SK-N-SH (cell line): ENCODE measurements around the gene KRT80. TPM values are rescaled to one million over a fixed set of nuclear protein-coding genes. Genes with fewer than 3 reads are reported as not detected.

Experiments used
- CTCF ChIA-PET: fragments of 300-600, 350-600 bp; formaldehyde crosslinking; extraction: SDS; loops from one replicate; lab custom pipeline; 2021; lab: Yijun Ruan, JAX
- POLR2A ChIA-PET: fragments of 350-600 bp; sonication (Branson Sonifier 250); formaldehyde crosslinking; extraction: SDS; loops from one replicate; lab custom pipeline; 2020; ENCODE audit warnings: antibody characterized with exemption, inconsistent platforms; lab: Yijun Ruan, JAX
- DNase-seq: peaks from one replicate; pipeline ENCODE4 v3.0.0; 2012
- H2AFZ ChIP-seq: fragments of 200-600 bp; sonication (generic); 2 replicates; pipeline ENCODE4 v1.8.1; 2016; ENCODE audit warnings: antibody characterized with exemption, mild to moderate bottlenecking, low read depth
- H3F3A ChIP-seq: fragments of 200-600 bp; sonication (generic); replicated peaks from 2 replicates; pipeline ENCODE3; 2016; ENCODE audit warnings: antibody characterized with exemption, mild to moderate bottlenecking; ENCODE audit not compliant: insufficient read depth
- H3K27ac ChIP-seq, 2 experiments: fragments of 200-500 bp in 1 of 2; fragments of 200-600 bp in 1 of 2; sonication (Bioruptor generic) in 1 of 2; sonication (generic), shearing (Covaris generic) in 1 of 2; 2 replicates each; pipeline versions ENCODE4 v1.5.1 to v1.6.1; 2014 to 2016; ENCODE audit warnings: low read depth in 2 of 2, inconsistent platforms in 1 of 2, low read length in 1 of 2, mild to moderate bottlenecking in 1 of 2, mixed read lengths in 1 of 2
- H3K27me3 ChIP-seq: fragments of 200-600 bp; sonication (generic), shearing (Covaris generic); 2 replicates; pipeline ENCODE4 v1.6.1; 2016; ENCODE audit warnings: mixed run types; ENCODE audit not compliant: insufficient read depth
- H3K36me3 ChIP-seq, 2 experiments: fragments of 200-500 bp in 1 of 2; fragments of 200-600 bp in 1 of 2; sonication (Bioruptor generic) in 1 of 2; sonication (generic) in 1 of 2; replicated peaks in 1 of 2; 2 replicates each; pipeline versions ENCODE3 to v1.5.1; 2014 to 2016; ENCODE audit warnings: low read length in 1 of 2, mild to moderate bottlenecking in 1 of 2; ENCODE audit not compliant: insufficient read depth in 2 of 2, control insufficient read depth in 1 of 2
- H3K4me1 ChIP-seq, 2 experiments: fragments of 200-500 bp in 1 of 2; fragments of 200-600 bp in 1 of 2; sonication (Bioruptor generic) in 1 of 2; sonication (generic), shearing (Covaris generic) in 1 of 2; 2 replicates each; pipeline versions ENCODE4 v1.5.1 to v1.6.1; 2014 to 2016; ENCODE audit warnings: low read depth in 1 of 2, low read length in 1 of 2, mixed run types in 1 of 2; ENCODE audit not compliant: insufficient read depth in 2 of 2, control insufficient read depth in 1 of 2
- H3K4me2 ChIP-seq: fragments of 200-600 bp; sonication (generic), shearing (Covaris generic); 2 replicates; pipeline ENCODE4 v1.6.1; 2017; ENCODE audit warnings: mixed run types
- H3K4me3 ChIP-seq, 2 experiments: fragments of 200-500 bp in 1 of 2; fragments of 200-600 bp in 1 of 2; sonication (Bioruptor generic) in 1 of 2; sonication (generic), shearing (Covaris generic) in 1 of 2; 2 replicates each; pipeline versions ENCODE4 v1.5.1 to v1.8.1; 2014 to 2016; ENCODE audit warnings: low read depth in 2 of 2, inconsistent platforms in 1 of 2, low read length in 1 of 2, mild to moderate bottlenecking in 1 of 2, mixed read lengths in 1 of 2, moderate library complexity in 1 of 2
- H3K79me2 ChIP-seq: fragments of 200-600 bp; sonication (generic); 2 replicates; pipeline ENCODE4 v1.8.1; 2017; ENCODE audit warnings: mild to moderate bottlenecking; ENCODE audit not compliant: insufficient read depth
- H3K9ac ChIP-seq: fragments of 200-600 bp; sonication (generic); 2 replicates; pipeline ENCODE4 v1.6.1; 2017; ENCODE audit warnings: mixed run types
- H3K9me2 ChIP-seq: fragments of 200-600 bp; sonication (generic); 2 replicates; pipeline ENCODE4 v1.6.1; 2017; ENCODE audit warnings: mixed run types
- H3K9me3 ChIP-seq: fragments of 200-600 bp; sonication (generic); 2 replicates; pipeline ENCODE4 v1.6.1; 2017; ENCODE audit warnings: mixed run types, mild to moderate bottlenecking, moderate library complexity
- H4K20me1 ChIP-seq: fragments of 200-600 bp; sonication (generic); 2 replicates; pipeline ENCODE4 v1.6.1; 2017; ENCODE audit warnings: mild to moderate bottlenecking, mixed run types; ENCODE audit not compliant: insufficient read depth
- CHD2 ChIP-seq: fragments of 150-350 bp; IDR thresholded peaks from 2 replicates; pipeline ENCODE4 v1.6.1; 2018; ENCODE audit warnings: low read length; ENCODE audit not compliant: partially characterized antibody
- EP300 ChIP-seq, 2 experiments: IDR thresholded peaks; 2 replicates each; pipeline versions ENCODE4 v1.4.0 to v1.6.1; 2012; ENCODE audit warnings: borderline replicate concordance in 1 of 2, low read depth in 1 of 2, low read length in 1 of 2
- EZH2phosphoT487 ChIP-seq: fragments of 200-600 bp; sonication (generic); IDR thresholded peaks from 2 replicates; pipeline ENCODE4 v1.6.1; 2017; ENCODE audit warnings: low read depth, mixed run types, mild to moderate bottlenecking, antibody characterized with exemption, moderate library complexity, borderline replicate concordance
- FOXJ3 ChIP-seq: sonication (generic); formaldehyde crosslinking; IDR thresholded peaks from 2 replicates; pipeline ENCODE4 v1.5.1; 2020; ENCODE audit warnings: mild to moderate bottlenecking, missing genetic modification reagents
- FOXM1 ChIP-seq: IDR thresholded peaks from 2 replicates; pipeline ENCODE4 v1.4.0; 2012; ENCODE audit warnings: low read depth, mild to moderate bottlenecking
- IRF3 ChIP-seq: fragments of 150-350 bp; IDR thresholded peaks from 2 replicates; pipeline ENCODE4 v1.6.1; 2016; ENCODE audit warnings: mild to moderate bottlenecking, low read depth, low read length
- JUND ChIP-seq: IDR thresholded peaks from 2 replicates; pipeline ENCODE4 v1.4.0; 2012
- NFIC ChIP-seq: IDR thresholded peaks from 2 replicates; pipeline ENCODE4 v1.4.0; 2012; ENCODE audit warnings: borderline replicate concordance
- NRF1 ChIP-seq: IDR thresholded peaks from 2 replicates; pipeline ENCODE4 v1.6.1; 2012; ENCODE audit warnings: low read depth, mild to moderate bottlenecking, low read length
- POLR2AphosphoS5 ChIP-seq: IDR thresholded peaks from 2 replicates; pipeline ENCODE4 v1.6.1; 2012; ENCODE audit warnings: low read depth, low read length
- RCOR1 ChIP-seq: fragments of 150-350 bp; IDR thresholded peaks from 2 replicates; pipeline ENCODE4 v1.6.1; 2017; ENCODE audit warnings: antibody characterized with exemption, low read length
- RFX5 ChIP-seq: IDR thresholded peaks from 2 replicates; pipeline ENCODE4 v1.6.1; 2012; ENCODE audit warnings: mild to moderate bottlenecking, improper control_type of control experiment, low read length
- SMC3 ChIP-seq: IDR thresholded peaks from 2 replicates; pipeline ENCODE4 v1.6.1; 2012; ENCODE audit warnings: low read depth, low read length, improper control_type of control experiment
- TAF1 ChIP-seq: IDR thresholded peaks from 2 replicates; pipeline ENCODE4 v1.6.1; 2012; ENCODE audit warnings: low read depth, mild to moderate bottlenecking, low read length, moderate library complexity, borderline replicate concordance
- TCF12 ChIP-seq: IDR thresholded peaks from 2 replicates; pipeline ENCODE4 v1.4.0; 2012
- TEAD4 ChIP-seq: IDR thresholded peaks from 2 replicates; pipeline ENCODE4 v1.4.0; 2012; ENCODE audit warnings: mild to moderate bottlenecking, borderline replicate concordance; ENCODE audit not compliant: insufficient read depth
- USF1 ChIP-seq: IDR thresholded peaks from 2 replicates; pipeline ENCODE4 v1.4.0; 2012; ENCODE audit warnings: low read depth, borderline replicate concordance
- USF2 ChIP-seq: fragments of 150-350 bp; IDR thresholded peaks from 2 replicates; pipeline ENCODE4 v1.6.1; 2017; ENCODE audit warnings: antibody characterized with exemption, low read length, low read depth, borderline replicate concordance
- YY1 ChIP-seq: IDR thresholded peaks from 2 replicates; pipeline ENCODE4 v1.4.0; 2012; ENCODE audit warnings: low read depth, mild to moderate bottlenecking
- ZBTB33 ChIP-seq: IDR thresholded peaks from 2 replicates; pipeline ENCODE4 v1.4.0; 2012; ENCODE audit warnings: low read depth, borderline replicate concordance
- WGBS: methylation state at CpG from one replicate; pipeline ENCODE4 v1.1.6; 2017; ENCODE audit warnings: low lambda C conversion rate; 5-methylcytosine and 5-hydroxymethylcytosine counted together
- polyA plus RNA-seq, 3 experiments: library from polyadenylated mRNA; depleted of rRNA; stranded (reverse); fragments of >200 nt; gene quantifications; 2 replicates each; pipeline ENCODE4 v1.2.3, GENCODE V29; 2012

The KRT80 gene
- polyA plus RNA-seq, 1 of the 3 experiments (the other 2 are of a cell fraction), result 14.9 TPM

- H3K27ac ChIP-seq, result no peak overlapping the region
These were observed 18.5 kb upstream of the KRT80 start for GRCh38 chr12:52210186-52210924.

GRCh38 chr12:52209321-52209720 is 17.5 kb upstream of the KRT80 start:
- H3K27ac ChIP-seq, result no peak overlapping the region; a peak in 1 of 4 replicates
- DNase-seq, result no peak
- no peaks in the 10 kb centered on the region for H3K9me2 ChIP-seq
- H3K36me3 ChIP-seq, result no peaks in the 10 kb centered on the region
- no peaks in the 10 kb centered on the region for H4K20me1 ChIP-seq
- no peak overlapping the region for H3K4me2 ChIP-seq
- no peaks in the 10 kb centered on the region for H3K79me2 ChIP-seq
- no peak overlapping the region for H3K9ac ChIP-seq
- WGBS, result 84% methylated on average over 8 of the region's 8 CpGs
- no peaks in the 10 kb centered on the region for H3K27me3 ChIP-seq
- ChIA-PET POLR2A (no interaction called here), CTCF (interaction anchor here (1.2 to 5.9 kb wide), 3 partner anchors 58 to 670 kb away, joined by 3 to 19 read pairs (median 12); no protein-coding TSS in a partner anchor)
- no peak overlapping the region for H3K4me3 ChIP-seq
- no peak overlapping the region for H2AFZ ChIP-seq
- no peaks in the 10 kb centered on the region for H3K9me3 ChIP-seq
- H3F3A ChIP-seq, result peaks cover 12% of the 10 kb centered on the region
- peaks cover 11 to 66% of the 10 kb centered on the region in 2 experiments; a peak in 3 of 4 replicates for H3K4me1 ChIP-seq
- TF ChIP-seq USF2 (no peak), FOXM1 (no peak), TCF12 (no peak), TEAD4 (no peak), FOXJ3 (no peak), IRF3 (no peak), TAF1 (no peak), USF1 (no peak), RFX5 (no peak), ZBTB33 (no peak), JUND (no peak)

More at GRCh38 chr12:52210186-52210924, 18.5 kb upstream of the KRT80 start:
- Histone ChIP-seq H3K9ac (no peak overlapping the region), H3K4me2 (no peak overlapping the region), H3K79me2 (no peaks in the 10 kb centered on the region), H3K9me2 (no peaks in the 10 kb centered on the region), H3K9me3 (no peaks in the 10 kb centered on the region), H2AFZ (no peak overlapping the region), H3K27me3 (no peaks in the 10 kb centered on the region), H3K4me1 (peaks cover 6 to 70% of the 10 kb centered on the region in 2 experiments; a peak in 3 of 4 replicates), H4K20me1 (no peaks in the 10 kb centered on the region), H3K36me3 (no peaks in the 10 kb centered on the region), H3K4me3 (no peak overlapping the region), H3F3A (peaks cover 13% of the 10 kb centered on the region)
- no peak for DNase-seq
- POLR2A ChIA-PET, result interaction anchor here (2.4 kb wide), 1 partner anchor 9 kb away, joined by 13 read pairs; no protein-coding TSS in a partner anchor
- TF ChIP-seq YY1 (no peak), POLR2AphosphoS5 (no peak), NRF1 (no peak), RCOR1 (no peak), USF1 (no peak), CHD2 (no peak), EP300 (IDR thresholded peaks at IDR 0.05; ENCODE audit: borderline replicate concordance in 1 of 2, low read depth in 1 of 2, low read length in 1 of 2) (no peak), IRF3 (no peak), SMC3 (no peak), NFIC (no peak), EZH2phosphoT487 (no peak)
- 94% methylated on average over 6 of the region's 7 CpGs for WGBS
- CTCF ChIA-PET, result interaction anchor here (1.0 to 5.9 kb wide), 4 partner anchors 59 to 669 kb away, joined by 3 to 19 read pairs (median 5); no protein-coding TSS in a partner anchor
